Stimulated activated CD8-positive, alpha-beta memory T cell treated with anti-CD3 and anti-CD28 coated beads, Interleukin-4, amount 100 ng/mL, for 4 hours (primary cell): ENCODE measurements around the gene NAP1L4.
A peak's percentile ranks its signal among the peaks of the same experiment; 100 is the strongest.

Experiments used
- DNase-seq, 2 donors: peaks; one replicate each; pipeline ENCODE4 v3.0.0-alpha.2; 2020; ENCODE audit warnings: low read depth in 2 of 2, low spot score in 1 of 2

NAP1L4 gene

DNA sequence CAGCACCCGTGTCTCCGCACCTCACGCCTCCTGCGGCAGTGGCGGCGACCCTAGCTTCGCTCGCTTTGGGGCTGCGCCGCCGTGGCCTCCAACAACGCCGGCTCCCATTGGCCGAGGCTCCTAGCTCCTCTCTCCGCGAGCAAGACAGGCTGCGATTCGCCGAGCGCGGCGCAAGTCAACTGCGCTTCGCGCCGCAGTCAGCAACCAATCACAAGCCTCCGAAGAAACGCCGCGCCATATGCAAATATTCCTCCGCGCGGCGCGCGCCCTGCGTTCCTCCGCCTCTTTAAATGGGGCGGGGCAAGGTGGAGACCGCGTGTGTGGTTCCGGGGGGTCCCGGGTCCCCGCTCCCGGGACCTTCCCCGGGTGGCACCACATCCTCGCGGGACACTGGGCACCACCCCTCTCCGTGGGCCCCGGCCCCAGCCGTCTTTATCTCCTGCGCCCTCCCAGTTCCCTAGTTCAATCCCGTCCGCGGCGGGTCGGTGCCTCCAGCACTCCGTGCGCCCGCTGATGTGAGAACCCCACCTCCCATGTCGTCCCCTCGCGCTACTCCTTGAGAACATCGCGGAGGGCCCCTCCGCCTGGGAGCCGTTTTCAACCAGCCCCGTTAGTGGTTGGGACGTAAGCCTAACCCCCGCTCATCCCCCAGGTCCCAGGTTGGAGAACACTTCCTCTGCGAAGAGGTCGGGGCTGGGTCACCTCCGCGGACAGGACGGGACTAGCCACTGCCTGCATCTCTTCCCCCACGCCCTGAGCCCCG, at the start of gene NAP1L4:
TSS of gene NAP1L4 (minus strand) at position 96 of the 763 bp plus-strand sequence. CDS start 13,109 bp downstream, outside the sequence.
- peak; percentile 87 to 91 for DNase-seq

GRCh38 chr11:3040881-3041280, 48.8 kb upstream of the NAP1L4 start:
- no peak for DNase-seq

- DNase-seq, result no peak
Measured at GRCh38 chr11:3037945-3038271, 45.8 kb upstream of the NAP1L4 start.

DNA sequence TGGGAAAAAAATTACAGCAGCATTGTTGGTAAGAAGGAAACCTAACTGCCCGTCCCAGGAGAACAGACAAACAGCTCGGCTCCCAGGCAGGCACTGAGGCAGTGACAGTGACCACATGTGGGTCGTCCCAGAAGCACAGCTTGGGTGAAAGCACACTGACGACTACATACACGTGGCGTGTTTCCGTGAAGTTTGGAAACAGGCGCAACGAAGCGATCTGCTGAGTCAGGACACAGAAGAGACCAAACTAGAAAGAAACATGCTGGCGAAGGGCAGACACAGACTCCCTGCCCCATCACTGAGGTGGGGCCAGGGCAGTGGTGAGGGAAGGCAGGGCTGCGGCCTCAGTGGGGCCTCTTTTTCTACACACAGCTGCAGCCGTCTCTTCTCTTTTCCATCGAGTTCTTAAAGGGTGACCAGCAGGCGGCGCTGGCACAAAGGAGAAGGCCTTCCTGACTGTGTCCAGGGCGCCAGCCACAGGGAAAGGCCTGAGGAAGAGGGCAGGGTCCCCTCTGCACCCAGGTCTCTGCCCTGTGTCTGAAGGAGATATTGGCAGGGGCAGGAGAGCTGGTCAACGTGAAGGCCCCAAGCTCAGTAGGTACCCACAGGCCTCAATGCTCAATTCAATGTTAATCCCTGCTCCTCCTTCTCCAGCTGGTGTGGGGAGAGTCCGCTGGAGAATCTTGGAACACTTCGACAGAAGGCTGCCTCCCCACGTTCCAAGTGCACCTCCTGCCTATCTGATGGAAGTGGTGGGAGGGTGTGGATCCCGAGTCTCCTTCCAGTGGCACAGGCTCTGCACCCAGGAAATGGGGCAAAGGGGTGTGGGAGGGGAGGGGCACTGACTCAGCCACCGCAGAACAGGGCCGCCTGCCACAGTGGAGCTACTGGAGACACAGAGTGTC, 45.2 kb upstream of the NAP1L4 start:
- DNase-seq, result no peak

DNA sequence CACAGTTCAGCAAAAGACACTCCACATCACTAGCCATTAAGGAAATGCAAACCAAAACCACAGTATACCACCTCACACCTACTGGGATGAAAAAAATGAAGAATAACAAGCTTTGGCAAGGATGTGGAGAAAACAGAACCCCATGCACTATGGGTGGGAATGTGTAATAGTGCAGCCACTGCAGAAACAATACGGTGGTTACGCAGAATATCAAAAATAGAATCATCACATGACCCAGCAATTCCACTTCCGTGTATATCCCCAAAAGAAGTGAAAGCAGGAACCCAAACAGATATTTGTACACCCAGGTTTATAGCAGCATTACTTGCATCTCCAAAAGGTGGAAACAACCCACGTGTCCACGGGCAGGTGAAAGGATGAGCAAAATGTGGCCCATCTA, 44.3 kb upstream of the NAP1L4 start:
- no peak for DNase-seq

DNA sequence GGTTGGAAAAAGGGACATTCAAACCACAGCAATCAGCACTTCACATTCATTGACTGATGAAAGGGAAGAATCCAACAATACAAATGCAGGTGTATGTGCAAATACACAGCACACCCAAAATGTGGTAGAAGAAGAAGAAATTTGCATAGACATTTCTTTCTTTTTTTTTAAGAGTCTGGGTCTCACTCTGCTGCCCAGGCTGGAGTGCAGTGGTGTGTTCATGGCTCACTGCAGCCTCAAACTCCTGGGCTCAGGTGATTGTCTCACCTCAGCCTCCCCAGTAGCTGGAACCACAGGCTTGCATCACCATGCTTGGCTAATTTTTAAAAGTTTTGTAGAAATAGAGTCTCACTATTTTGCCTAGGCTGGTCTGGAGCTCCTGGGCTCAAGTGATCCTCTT, 43.2 kb upstream of the NAP1L4 start:
- DNase-seq, result no peak

- DNase-seq, result no peak
Measured at GRCh38 chr11:3030289-3031070, 38.4 kb upstream of the NAP1L4 start.

GRCh38 chr11:3028813-3029212, 36.7 kb upstream of the NAP1L4 start:
- no peak for DNase-seq

GRCh38 chr11:3026803-3027202, 34.7 kb upstream of the NAP1L4 start:
- no peak for DNase-seq

DNA sequence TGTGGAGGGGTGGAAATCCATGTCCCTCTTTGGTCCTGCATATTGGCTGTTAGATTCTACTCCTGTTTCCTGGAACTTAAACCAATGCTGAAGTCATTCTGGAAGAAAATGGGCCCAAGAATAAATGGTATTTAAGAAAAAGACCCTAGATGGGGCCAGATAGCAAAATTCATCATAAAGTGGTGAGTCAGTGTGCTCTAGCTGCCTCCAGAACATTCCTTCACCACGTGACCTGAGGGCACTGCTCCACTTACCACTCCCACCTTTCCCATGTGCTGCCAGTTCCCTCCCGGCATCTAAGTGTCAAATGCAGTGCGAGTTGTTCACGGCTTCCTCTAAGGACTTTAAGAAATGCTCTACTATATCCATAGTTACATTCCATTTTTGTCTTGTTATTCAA, 30.9 kb upstream of the NAP1L4 start:
- no peak for DNase-seq

DNA sequence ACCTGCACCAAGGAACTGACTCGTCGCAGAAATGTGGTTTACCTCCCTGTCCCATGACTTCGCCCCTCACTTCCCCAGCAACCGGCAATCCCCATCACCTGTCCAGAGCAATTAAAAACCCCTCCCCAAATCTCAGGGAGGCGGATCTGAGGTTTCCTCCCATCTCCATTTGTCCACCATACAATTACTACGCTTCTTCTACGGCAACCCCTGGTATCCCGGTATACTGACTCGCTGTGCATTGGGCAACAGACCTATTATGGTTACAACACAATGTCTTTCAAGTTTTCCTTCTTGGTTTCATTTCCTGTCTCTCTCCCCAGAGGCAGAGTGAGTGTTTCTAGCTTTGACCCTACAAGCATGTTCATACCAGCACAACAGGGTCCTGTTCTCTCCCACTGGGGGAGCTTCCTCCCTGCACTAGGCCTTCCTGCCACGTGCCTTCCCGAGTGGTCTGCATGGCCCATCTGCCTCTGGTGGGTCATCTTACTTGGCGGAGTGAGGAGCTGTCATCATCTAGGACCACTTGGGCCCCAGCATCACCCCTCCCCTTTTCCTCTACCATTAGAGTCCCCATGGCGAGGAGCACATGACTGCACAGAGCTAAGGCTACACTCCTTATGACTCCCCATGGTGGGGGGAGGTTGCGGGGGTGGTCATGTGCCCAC, 30.3 kb upstream of the NAP1L4 start:
- DNase-seq, result no peak

- DNase-seq, result no peak
Measured at GRCh38 chr11:3021125-3021524, 29.0 kb upstream of the NAP1L4 start.

- no peak for DNase-seq
Measured at GRCh38 chr11:3020011-3020410, 27.9 kb upstream of the NAP1L4 start.

DNA sequence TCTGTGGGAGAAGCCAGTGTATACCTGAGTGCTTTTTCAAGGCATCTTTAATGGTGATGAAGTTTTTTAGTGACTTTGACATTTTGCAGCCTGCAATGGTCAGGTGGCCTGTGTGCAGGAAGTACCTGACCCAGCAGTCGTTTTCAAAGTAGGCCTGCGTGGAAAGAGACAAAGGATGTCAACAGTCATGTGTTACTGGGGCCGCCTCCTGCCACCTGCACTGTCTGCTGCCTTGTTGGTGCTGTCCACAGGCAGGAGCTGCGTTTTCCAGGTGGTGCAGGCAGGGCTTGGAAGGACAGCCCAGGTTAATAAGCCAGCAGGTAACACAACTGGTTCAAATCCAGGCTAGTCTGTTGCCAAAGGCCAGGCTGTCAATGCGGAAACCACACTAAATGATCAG, 26.5 kb upstream of the NAP1L4 start:
- no peak for DNase-seq

GRCh38 chr11:3016861-3017260, 24.7 kb upstream of the NAP1L4 start:
- no peak for DNase-seq

DNA sequence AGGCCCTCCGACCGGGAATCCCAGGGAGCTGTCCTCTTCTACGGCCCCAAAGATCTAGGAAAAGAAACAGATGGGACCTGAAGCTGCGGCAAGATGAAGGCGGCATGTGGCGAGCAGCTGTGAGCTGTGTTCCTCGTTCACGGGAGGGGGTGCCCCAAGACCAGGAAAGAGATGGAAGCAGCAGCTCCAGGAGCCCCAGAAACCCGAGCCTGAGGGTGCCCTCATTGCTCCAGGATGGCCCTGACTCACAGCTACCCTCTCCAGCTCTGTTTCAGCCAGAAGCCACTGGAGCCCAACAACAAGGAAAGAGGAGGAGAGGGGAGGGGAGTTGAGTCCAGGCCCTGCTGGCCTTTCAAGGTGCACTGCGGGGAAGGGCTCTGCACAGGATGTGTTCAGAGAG, 23.7 kb upstream of the NAP1L4 start:
- DNase-seq, result no peak

DNA sequence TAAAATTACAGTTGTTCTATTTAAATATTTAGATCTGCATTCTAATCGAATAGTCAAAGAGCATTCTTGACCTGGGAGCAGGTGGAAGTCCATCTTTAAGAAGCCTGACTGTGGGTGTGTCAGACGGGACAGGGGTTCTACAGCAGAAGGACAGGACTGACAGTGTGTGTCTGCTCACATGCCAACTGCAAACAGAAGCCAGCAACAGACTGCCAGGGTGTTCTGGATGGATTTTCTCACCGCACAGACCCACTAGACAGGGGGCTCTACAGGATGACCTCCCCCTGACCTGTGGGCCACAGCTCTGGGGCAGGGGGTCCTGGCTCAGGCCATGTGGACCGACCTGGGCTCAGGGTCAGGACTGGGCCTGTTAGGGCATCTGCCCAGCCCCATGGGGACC, 22.8 kb upstream of the NAP1L4 start:
- DNase-seq, result no peak

DNA sequence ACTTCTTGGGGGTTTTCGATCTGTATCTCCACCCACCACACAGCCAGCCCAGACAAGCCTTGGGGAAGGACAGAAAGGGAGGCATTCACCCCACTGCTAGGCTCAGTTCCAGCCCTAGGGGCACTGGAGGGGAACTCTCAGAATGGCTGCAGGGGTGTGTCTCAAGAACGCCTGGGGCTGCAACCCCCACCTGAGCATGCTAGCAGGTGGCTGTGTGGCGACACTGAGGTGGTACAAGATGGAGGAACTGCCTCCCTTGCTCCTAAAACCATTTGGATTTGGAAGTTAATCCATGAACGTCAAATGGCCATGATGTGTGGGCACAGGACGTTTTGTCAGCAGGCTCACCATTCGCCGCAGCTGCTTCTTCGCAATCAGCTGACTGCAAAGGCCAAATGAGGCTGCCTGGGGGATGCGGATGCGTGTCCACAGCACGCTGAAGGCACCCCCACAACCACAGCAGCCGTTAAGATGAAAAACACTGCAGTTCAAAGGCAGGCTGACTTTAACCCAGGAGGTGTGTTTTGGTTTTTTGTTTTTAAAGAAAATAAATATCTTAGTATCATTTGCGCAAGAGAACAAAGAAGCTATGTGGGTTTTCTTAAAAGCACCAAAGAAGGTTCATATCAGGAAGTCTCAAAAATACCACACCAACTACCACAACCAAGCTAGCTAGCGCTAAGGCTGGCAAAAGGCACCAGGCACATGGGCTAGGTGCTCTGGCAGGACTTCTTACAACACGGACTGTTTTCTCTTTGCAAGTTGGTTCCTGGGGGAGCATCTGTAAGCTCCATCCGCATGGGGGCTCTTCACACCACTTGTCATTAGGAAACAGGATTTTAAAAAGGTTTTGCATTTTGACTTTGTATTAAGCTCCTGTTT, 22.2 kb upstream of the NAP1L4 start:
- peak in 1 of 2 donors; percentile 50 for DNase-seq

GRCh38 chr11:3011891-3012885, 20.1 kb upstream of the NAP1L4 start:
- no peak for DNase-seq
